Measurements from ENCODE around the gene SLC5A10.

GRCh38 chr17:18950346-18950745, 1.6 kb upstream of the SLC5A10 start:
- no peak for TF ChIP-seq CTCF (IDR thresholded peaks at IDR 0.05)
- TF ChIP-seq POLR2A (IDR thresholded peaks at IDR 0.05) = no peak
